Stimulated activated CD8-positive, alpha-beta memory T cell treated with anti-CD3 and anti-CD28 coated beads, Interleukin-4, amount 100 ng/mL, for 4 hours (primary cell): ENCODE measurements around the gene SIGLEC11.
"Not testable (repeated sequence)": the region's sequence is repeated elsewhere in the genome, so short reads cannot be mapped to it uniquely, and the experiment has no call there.

ENCODE experiments used
- DNase-seq, 2 donors: peaks; one replicate each; pipeline ENCODE4 v3.0.0-alpha.2; 2020; ENCODE audit warnings: low read depth in 2 of 2, low spot score in 1 of 2

SIGLEC11 gene

GRCh38 chr19:49952479-49952836, 8.5 kb downstream of the SIGLEC11 start:
- DNase-seq: no peak

- DNase-seq: no peak
These were observed 9.0 kb downstream of the SIGLEC11 start for GRCh38 chr19:49951806-49952478.

DNA sequence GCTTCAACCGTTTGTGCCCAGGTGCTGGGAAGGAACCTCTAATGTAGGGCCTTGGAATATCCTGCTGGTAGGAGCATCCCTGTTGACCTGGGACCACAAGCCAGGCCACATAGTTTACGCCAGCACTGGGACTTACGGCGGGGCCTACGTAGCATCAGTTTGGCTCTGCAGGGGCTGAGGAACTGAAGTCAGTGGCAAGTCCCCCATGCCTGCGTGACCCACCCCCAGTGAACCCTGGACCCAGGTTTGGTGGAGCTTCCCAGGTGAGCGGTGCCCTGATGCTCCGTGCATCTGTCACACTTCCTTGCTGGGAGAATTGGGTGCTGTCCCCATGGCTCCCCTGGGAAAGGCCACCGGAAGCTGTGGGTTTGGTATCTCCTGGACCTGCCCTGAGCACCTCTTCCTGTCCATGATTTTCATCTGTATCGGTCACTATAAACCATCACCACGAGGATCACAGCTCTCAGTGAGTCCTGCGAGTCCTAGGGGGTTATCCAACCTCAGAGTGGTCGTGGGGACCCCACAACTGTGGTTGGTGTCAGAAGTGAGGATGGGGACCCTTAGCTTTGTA, 9.9 kb downstream of the SIGLEC11 start:
- DNase-seq: no peak

GRCh38 chr19:49950590-49950948, 10.4 kb downstream of the SIGLEC11 start:
- DNase-seq: no peak

DNA sequence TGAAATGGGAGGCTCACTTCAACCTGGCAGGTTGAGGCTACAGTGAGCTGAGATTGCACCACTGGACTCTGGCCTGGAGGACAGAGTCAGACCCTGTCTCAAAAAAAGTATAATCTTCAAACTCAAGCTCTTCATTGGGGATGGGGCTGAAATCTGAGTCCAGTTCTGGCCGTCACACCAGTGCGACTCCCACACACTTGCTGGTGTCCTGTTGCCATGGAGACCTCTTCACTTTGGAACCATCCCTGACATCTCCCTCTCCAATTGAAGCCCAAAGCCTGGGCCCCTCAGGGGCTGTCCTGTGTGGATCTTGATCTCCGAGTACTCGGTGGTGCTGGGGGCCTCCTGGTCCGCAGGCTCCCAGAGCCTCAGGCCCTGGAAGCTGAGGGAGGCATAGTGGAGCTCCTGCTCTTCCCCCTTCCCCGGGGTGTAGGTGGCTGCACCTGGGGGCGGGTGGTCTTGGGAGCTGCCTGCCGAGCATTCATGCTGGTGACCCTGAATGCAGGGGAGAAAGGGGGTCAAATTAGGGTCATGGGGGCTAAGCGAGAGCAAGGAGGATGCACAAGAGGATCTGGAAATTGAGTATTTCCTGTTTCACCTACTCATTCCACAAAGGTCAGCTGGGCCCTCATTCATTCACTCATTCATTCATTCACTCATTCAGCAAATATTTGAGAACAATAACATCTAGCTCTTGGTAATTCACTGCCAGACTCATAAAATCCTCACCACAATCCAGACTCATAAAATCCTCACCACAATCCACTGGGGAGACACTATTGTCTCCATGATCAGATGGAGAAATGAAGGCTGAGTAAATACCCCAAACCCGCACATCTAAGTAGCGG, 11.0 kb downstream of the SIGLEC11 start:
- no peak for DNase-seq

DNA sequence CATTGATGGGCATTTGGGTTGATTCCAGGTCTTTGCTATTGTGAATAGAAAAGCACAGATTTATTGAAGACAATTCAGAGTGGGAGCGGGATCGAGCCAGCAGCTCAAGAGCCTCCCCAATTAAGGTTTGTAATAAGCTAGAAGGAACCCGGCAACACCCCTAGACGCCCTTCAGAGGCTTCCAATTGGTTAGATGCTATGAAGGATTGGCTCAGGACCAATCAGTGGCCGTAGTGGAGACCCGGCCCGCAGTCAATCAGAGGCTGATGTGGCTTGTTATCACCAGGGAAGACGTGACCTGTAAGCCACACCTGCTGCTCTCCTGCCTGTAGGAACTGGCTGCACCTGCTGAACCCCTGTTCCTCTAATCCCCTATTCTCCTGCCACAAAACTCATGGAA, 14.6 kb downstream of the SIGLEC11 start:
- no peak for DNase-seq

DNA sequence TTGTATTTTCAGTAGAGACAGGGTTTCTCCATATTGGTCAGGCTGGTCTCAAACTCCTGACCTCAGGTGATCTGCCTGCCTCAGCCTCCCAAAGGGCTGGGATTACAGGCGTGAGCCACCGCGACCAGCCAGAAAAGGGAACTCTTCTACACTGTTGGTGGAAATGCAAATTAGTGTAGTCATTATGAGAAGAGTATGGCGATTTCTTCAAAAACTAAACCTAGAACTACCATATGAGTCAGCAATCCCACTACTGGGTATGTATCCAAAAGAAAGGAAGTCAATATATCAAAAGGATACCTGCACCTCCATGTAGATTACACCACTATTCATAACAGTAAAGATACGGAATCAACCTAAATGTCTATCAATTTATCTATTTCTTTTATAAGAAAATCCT, 16.4 kb downstream of the SIGLEC11 start:
- DNase-seq: not testable (repeated sequence)

GRCh38 chr19:49940482-49940791, 20.5 kb downstream of the SIGLEC11 start:
- DNase-seq: no peak

GRCh38 chr19:49939721-49940481, 21.1 kb downstream of the SIGLEC11 start:
- DNase-seq: no peak

GRCh38 chr19:49938662-49939061, 22.3 kb downstream of the SIGLEC11 start:
- no peak for DNase-seq

- peak; percentile 44 to 65 for DNase-seq
These were observed 23.1 kb downstream of the SIGLEC11 start for GRCh38 chr19:49937750-49938381.

- DNase-seq: no peak
These were observed 24.4 kb downstream of the SIGLEC11 start for GRCh38 chr19:49936549-49936948.

- no peak for DNase-seq
These were observed 27.3 kb downstream of the SIGLEC11 start for GRCh38 chr19:49933643-49934042.

DNA sequence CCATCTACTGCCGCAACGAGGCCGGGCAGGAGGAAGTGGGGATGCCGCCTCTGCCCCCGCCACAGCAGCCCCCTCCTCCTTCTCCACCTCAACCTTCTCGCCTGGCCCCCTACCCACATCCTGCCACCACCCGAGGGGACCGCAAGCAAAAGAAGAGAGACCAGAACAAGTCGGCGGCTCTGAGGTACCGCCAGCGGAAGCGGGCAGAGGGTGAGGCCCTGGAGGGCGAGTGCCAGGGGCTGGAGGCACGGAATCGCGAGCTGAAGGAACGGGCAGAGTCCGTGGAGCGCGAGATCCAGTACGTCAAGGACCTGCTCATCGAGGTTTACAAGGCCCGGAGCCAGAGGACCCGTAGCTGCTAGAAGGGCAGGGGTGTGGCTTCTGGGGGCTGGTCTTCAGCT, 28.2 kb downstream of the SIGLEC11 start:
- DNase-seq: no peak

DNA sequence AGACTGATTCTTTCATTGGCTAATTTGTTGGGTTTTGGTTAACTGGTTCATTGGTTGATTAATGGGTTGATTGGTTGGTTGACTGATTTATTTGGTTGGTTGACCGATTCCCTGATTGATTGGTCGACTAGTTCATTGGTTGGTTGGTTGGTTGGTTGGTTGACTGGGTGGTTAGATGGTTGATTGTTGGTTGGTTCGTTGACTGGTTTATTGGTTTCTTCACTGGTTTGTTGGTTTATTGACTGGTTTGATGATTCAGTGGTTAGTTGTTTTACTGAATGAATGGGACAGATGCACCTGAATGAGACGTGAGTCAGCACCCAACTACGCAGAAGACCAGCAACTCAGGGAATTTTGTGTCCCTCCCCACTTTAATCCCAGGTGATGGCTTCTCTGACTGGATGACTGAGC, 28.9 kb downstream of the SIGLEC11 start:
- DNase-seq: no peak

GRCh38 chr19:49931293-49932040, 29.5 kb downstream of the SIGLEC11 start:
- DNase-seq: no peak

DNA sequence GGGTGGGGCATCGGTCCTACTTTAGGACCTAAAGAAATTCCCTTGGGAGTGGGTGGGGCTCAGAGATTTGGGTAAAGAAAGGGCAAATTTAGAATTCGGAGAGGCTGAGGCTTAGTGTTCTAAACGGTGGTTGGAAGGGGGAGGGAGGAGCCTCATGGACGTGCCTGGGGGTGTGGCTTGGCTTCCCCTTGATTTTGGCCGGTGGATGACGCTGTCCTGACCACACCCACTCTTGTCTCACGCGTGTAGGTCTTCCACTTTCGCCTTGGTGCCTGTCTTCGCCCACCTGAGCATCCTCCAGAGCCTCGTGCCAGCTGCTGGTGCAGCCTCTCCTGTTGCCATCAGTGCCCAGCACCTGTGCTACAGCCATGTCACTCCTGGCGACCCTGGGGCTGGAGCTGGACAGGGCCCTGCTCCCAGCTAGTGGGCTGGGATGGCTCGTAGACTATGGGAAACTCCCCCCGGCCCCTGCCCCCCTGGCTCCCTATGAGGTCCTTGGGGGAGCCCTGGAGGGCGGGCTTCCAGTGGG, 30.4 kb downstream of the SIGLEC11 start:
- DNase-seq: no peak

DNA sequence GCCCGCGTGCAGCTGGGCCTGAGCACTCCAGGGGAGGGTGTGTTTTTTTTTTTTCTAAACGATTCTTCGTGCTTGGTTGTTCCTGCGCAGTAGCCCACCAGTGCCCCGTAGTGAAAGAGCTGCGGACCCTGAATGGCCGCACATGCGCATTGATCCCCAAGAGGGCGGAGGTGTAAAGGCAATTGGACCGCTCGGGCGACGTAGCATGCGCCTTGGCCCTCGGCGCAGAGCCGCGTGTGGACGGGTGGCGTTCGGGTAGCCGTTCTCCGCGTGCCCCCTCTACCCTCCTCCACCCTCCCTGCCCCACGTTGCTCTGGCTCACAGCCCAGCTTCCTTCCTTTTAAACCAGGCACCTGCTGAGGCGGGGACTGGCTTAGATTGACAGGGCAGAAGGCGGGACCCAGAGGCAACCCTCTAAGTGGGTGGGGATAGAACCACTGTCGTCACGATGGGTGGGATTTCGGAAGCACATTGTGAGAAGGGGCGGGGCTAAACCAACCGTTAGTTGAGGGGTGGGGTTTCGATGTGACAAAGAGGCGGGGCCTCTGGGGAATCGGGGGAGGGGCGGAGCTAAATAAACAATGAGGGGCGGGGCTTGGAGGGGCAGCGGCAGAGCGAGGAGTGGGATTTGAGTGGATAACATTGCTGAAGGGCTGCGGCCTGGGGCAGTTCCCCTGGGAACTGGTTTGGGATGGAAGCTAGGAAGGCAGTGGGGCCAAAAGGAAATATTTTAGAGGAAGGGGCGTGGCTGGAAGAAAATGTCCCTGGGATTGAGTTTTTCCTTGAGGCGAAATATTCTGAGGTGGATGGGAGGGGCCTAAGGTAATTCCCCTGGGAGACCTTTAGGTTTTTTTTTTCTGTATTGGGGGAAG, 31.1 kb downstream of the SIGLEC11 start:
- DNase-seq: peak; percentile 86 to 89

- peak; percentile 83 to 87 for DNase-seq
These were observed 31.8 kb downstream of the SIGLEC11 start, which contains the start of the genes ATF5 and NUP62 for GRCh38 chr19:49929121-49929610. ATF5 (plus strand) TSS chr19:49929205; CDS start chr19:49930851, 1,646 bp downstream. NUP62 (minus strand) TSS chr19:49929504; CDS start chr19:49909807, 19,697 bp downstream.
